Measurements from ENCODE around the gene CIAO3. TPM values are rescaled to one million over a fixed set of nuclear protein-coding genes. Genes with fewer than 3 reads are reported as not detected.

CIAO3 gene
- total RNA-seq, 1 experiment from 2014 or later, result 32.8 TPM

DNA sequence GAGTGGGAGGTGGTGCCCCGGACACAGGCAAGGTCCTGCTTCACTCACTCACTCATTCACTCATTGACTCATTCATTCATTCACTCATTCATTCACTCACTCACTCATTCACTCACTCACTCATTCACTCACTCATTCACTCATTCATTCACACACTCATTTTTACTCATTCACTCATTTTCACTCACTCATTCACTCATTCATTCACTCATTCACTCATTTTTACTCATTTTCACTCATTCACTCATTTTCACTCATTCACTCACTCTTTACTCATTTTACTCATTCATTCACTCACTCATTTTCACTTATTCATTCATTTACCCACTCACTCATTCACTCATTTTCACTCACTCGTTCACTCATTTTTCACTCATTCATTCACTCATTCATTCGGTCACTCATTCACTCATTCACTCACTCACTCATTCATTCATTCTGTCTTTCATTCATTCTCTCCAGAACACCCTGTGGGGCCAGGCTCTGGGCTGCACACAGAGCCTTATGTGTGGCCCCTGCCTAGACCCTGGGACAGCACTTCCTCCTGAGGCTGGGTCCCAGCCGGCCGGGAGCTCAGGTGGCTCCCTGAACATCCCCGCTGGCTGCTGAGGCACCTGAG, 38.2 kb upstream of the CIAO3 start:
- no peak for ATAC-seq
- peaks cover 21 to 42% of the 10 kb centered on the region in 2 experiments for H3K4me1 ChIP-seq (ENCODE audit: control insufficient read depth in 1 of 2, insufficient read depth in 2 of 2, low read length in 2 of 2)
- H3K9me2 ChIP-seq (ENCODE audit: insufficient read depth), result no peaks in the 10 kb centered on the region
- H3K9ac ChIP-seq (ENCODE audit: low read length), result no peak overlapping the region
- H4K20me1 ChIP-seq (ENCODE audit: insufficient read depth), result no peaks in the 10 kb centered on the region
- H2AFZ ChIP-seq (ENCODE audit: low read depth, low read length, poor library complexity, severe bottlenecking), result no peak overlapping the region
- DNase-seq (ENCODE audit: low read depth, low spot score), result no peak
- H3K27ac ChIP-seq (ENCODE audit: low read depth, low read length), result no peak overlapping the region
- CTCF ChIA-PET, result no interaction called here
- no peaks in the 10 kb centered on the region for H3K79me2 ChIP-seq (ENCODE audit: insufficient read depth, low read length)
- intact Hi-C loops (cut with micrococcal nuclease), result no loop called here
- TF ChIP-seq ZFX (IDR thresholded peaks at IDR 0.05), result no peak
- no peak for TF ChIP-seq CEBPB (IDR thresholded peaks at IDR 0.05; ENCODE audit: low read depth)
- TF ChIP-seq YY1 (IDR thresholded peaks at IDR 0.05; ENCODE audit: extremely low read depth, insufficient replicate concordance, low read depth, low read length), result no peak
- TF ChIP-seq ELF1 (IDR thresholded peaks at IDR 0.05; ENCODE audit: borderline replicate concordance, low read depth), result no peak
- TF ChIP-seq SP1 (IDR thresholded peaks at IDR 0.05; ENCODE audit: low read depth), result no peak
- no peak for TF ChIP-seq ZNF274 (IDR thresholded peaks at IDR 0.05; ENCODE audit: low read depth, low read length)
- TF ChIP-seq, protein P1, sequence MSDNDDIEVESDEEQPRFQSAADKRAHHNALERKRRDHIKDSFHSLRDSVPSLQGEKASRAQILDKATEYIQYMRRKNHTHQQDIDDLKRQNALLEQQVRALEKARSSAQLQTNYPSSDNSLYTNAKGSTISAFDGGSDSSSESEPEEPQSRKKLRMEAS (IDR thresholded peaks at IDR 0.05), result no peak
- TF ChIP-seq EZH2 (IDR thresholded peaks at IDR 0.05), result no peak
- TF ChIP-seq TCF7L2 (IDR thresholded peaks at IDR 0.05; ENCODE audit: borderline replicate concordance, extremely low read depth, insufficient read depth, insufficient read length), result no peak
- no peak for TF ChIP-seq EZH2phosphoT487 (IDR thresholded peaks at IDR 0.05; ENCODE audit: borderline replicate concordance)
- no peak for TF ChIP-seq SRF (IDR thresholded peaks at IDR 0.05; ENCODE audit: low read depth)
- no peak for TF ChIP-seq CBX3 (IDR thresholded peaks at IDR 0.05; ENCODE audit: low read depth)
- no peak for TF ChIP-seq JUND (IDR thresholded peaks at IDR 0.05)
- no peak for TF ChIP-seq EGR1 (IDR thresholded peaks at IDR 0.05; ENCODE audit: low read depth)
- no peak for TF ChIP-seq POLR2A (IDR thresholded peaks at IDR 0.05; ENCODE audit: borderline replicate concordance, extremely low read depth, insufficient read depth, insufficient read length)
- TF ChIP-seq ZBTB33 (IDR thresholded peaks at IDR 0.05; ENCODE audit: extremely low read depth, insufficient replicate concordance, low read length), result no peak
- no peak for TF ChIP-seq SIN3A (IDR thresholded peaks at IDR 0.05; ENCODE audit: low read depth)
- TF ChIP-seq, protein P2, sequence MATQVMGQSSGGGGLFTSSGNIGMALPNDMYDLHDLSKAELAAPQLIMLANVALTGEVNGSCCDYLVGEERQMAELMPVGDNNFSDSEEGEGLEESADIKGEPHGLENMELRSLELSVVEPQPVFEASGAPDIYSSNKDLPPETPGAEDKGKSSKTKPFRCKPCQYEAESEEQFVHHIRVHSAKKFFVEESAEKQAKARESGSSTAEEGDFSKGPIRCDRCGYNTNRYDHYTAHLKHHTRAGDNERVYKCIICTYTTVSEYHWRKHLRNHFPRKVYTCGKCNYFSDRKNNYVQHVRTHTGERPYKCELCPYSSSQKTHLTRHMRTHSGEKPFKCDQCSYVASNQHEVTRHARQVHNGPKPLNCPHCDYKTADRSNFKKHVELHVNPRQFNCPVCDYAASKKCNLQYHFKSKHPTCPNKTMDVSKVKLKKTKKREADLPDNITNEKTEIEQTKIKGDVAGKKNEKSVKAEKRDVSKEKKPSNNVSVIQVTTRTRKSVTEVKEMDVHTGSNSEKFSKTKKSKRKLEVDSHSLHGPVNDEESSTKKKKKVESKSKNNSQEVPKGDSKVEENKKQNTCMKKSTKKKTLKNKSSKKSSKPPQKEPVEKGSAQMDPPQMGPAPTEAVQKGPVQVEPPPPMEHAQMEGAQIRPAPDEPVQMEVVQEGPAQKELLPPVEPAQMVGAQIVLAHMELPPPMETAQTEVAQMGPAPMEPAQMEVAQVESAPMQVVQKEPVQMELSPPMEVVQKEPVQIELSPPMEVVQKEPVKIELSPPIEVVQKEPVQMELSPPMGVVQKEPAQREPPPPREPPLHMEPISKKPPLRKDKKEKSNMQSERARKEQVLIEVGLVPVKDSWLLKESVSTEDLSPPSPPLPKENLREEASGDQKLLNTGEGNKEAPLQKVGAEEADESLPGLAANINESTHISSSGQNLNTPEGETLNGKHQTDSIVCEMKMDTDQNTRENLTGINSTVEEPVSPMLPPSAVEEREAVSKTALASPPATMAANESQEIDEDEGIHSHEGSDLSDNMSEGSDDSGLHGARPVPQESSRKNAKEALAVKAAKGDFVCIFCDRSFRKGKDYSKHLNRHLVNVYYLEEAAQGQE (IDR thresholded peaks at IDR 0.05; ENCODE audit: low read depth), result no peak
- POLR2A ChIA-PET, result no interaction called here
- H3K9me3 ChIP-seq (ENCODE audit: control insufficient read depth in 1 of 2, insufficient read depth in 1 of 2, low read depth in 1 of 2, low read length in 2 of 2), result no peaks in the 10 kb centered on the region
- no peak overlapping the region for H3K4me2 ChIP-seq (ENCODE audit: low read length)
- H3K27me3 ChIP-seq (ENCODE audit: insufficient read depth, low read length), result no peaks in the 10 kb centered on the region
- H3K4me3 ChIP-seq (replicated peaks in 1 of 2; ENCODE audit: low read depth in 1 of 2, low read length in 2 of 2), result no peak overlapping the region
- no peaks in the 10 kb centered on the region for H3K36me3 ChIP-seq (ENCODE audit: control insufficient read depth in 1 of 2, insufficient read depth in 2 of 2, low read length in 2 of 2)
- RAD21 ChIA-PET (ENCODE audit: low non-redundant PET in 1 of 2, low total read pairs in 2 of 2, uncharacterized antibody in 2 of 2, unreplicated experiment in 2 of 2), result no interaction called here
- no TSS peak for BruUV-seq (replicated peaks)
